Nucleus accumbens (tissue), 56 donors: ENCODE measurements around the gene ALG12.

Experiments used
- DNase-seq, 56 donors: peaks; one replicate each; lab custom pipeline; 2025; lab: John Stamatoyannopoulos, UW

The ALG12 gene

GRCh38 chr22:49897015-49897684 lies 21.1 kb downstream of the ALG12 start:
- no peak for DNase-seq

GRCh38 chr22:49896201-49896600 lies 22.0 kb downstream of the ALG12 start:
- no peak for DNase-seq

GRCh38 chr22:49894322-49895054 lies 23.8 kb downstream of the ALG12 start:
- no peak for DNase-seq

- DNase-seq: no peak
Measured at GRCh38 chr22:49893025-49893424, 25.2 kb downstream of the ALG12 start.

GRCh38 chr22:49892226-49892899 lies 25.9 kb downstream of the ALG12 start:
- DNase-seq: no peak

- peak in 22 of 56 donors; percentile 4 to 62 (median 22) for DNase-seq
Measured at GRCh38 chr22:49889071-49889470, 29.2 kb downstream of the ALG12 start.

GRCh38 chr22:49887702-49888101 lies 30.5 kb downstream of the ALG12 start:
- no peak for DNase-seq

- no peak for DNase-seq
Measured at GRCh38 chr22:49887064-49887451, 31.2 kb downstream of the ALG12 start.

GRCh38 chr22:49886346-49887063 lies 31.7 kb downstream of the ALG12 start:
- no peak for DNase-seq

GRCh38 chr22:49885881-49886280 lies 32.4 kb downstream of the ALG12 start:
- DNase-seq: no peak

GRCh38 chr22:49885281-49885680 lies 33.0 kb downstream of the ALG12 start:
- DNase-seq: no peak

GRCh38 chr22:49884503-49885260 lies 33.6 kb downstream of the ALG12 start:
- DNase-seq: no peak

GRCh38 chr22:49884075-49884474 lies 34.2 kb downstream of the ALG12 start:
- DNase-seq: no peak

- no peak for DNase-seq
Measured at GRCh38 chr22:49883294-49883640, 35.0 kb downstream of the ALG12 start.

- DNase-seq: peak in 2 of 56 donors; percentile 12 to 29
Measured at GRCh38 chr22:49882519-49883293, 35.5 kb downstream of the ALG12 start.

GRCh38 chr22:49881856-49882255 lies 36.4 kb downstream of the ALG12 start:
- DNase-seq: no peak

- no peak for DNase-seq
Measured at GRCh38 chr22:49880281-49880680, 38.0 kb downstream of the ALG12 start.

- no peak for DNase-seq
Measured at GRCh38 chr22:49879871-49880270, 38.4 kb downstream of the ALG12 start.

GRCh38 chr22:49878206-49878605 lies 40.0 kb downstream of the ALG12 start:
- DNase-seq: no peak

- no peak for DNase-seq
Measured at GRCh38 chr22:49877642-49878041, 40.6 kb downstream of the ALG12 start.
